Ovary (tissue), 3 donors: ENCODE measurements around the gene GATA3.

Experiments
- EP300 ChIP-seq: sonication (generic); formaldehyde crosslinking; IDR thresholded peaks from one replicate; pipeline ENCODE4 v1.6.1; 2017; ENCODE audit warnings: antibody characterized with exemption
- POLR2A ChIP-seq: fragments of 450-650 bp; IDR thresholded peaks from one replicate; pipeline ENCODE4 v1.6.1; 2017; ENCODE audit warnings: antibody characterized with exemption, mild to moderate bottlenecking, moderate library complexity
- TF ChIP-seq, protein P1 (sequence below), 3 donors: fragments of 450-650 bp in 2 of 3; fragments of 200-600 bp in 1 of 3; IDR thresholded peaks; one replicate each; pipeline versions ENCODE4 v1.5.1 to v1.8.0; 2016 to 2022; ENCODE audit warnings: antibody characterized with exemption in 3 of 3, mild to moderate bottlenecking in 1 of 3
- donor health status: DM: no; HTN: no; CAD: no.

DNA sequence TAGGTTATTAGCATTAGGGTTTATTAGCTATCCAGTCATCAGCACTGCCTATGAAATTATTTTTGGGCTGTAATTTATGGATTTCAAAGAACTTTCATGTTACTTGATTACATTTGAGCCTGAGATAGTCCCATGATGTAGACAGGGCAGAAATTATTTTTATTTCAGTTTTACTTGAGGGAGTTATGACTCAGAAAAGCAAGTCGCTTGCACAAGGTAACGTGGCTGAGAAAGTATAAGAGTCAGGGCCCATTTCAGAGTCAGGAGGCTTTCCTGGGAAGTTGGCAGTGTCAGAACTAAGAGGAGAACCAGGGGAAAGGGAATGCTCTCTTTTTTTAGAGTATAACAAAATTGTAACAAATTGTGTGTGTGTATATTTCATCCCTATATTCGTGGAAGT, 16.5 kb downstream of the GATA3 start:
- TF ChIP-seq, protein P1, sequence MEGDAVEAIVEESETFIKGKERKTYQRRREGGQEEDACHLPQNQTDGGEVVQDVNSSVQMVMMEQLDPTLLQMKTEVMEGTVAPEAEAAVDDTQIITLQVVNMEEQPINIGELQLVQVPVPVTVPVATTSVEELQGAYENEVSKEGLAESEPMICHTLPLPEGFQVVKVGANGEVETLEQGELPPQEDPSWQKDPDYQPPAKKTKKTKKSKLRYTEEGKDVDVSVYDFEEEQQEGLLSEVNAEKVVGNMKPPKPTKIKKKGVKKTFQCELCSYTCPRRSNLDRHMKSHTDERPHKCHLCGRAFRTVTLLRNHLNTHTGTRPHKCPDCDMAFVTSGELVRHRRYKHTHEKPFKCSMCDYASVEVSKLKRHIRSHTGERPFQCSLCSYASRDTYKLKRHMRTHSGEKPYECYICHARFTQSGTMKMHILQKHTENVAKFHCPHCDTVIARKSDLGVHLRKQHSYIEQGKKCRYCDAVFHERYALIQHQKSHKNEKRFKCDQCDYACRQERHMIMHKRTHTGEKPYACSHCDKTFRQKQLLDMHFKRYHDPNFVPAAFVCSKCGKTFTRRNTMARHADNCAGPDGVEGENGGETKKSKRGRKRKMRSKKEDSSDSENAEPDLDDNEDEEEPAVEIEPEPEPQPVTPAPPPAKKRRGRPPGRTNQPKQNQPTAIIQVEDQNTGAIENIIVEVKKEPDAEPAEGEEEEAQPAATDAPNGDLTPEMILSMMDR (IDR thresholded peaks at IDR 0.05): no peak
- TF ChIP-seq POLR2A: no peak
- no peak for TF ChIP-seq EP300
